WTC11 (cell line): ENCODE measurements around the gene CISD3.

Experiments
- AFF4 ChIP-seq: sonication (generic); formaldehyde crosslinking; IDR thresholded peaks from 2 replicates; pipeline ENCODE4 v1.8.1; 2023; ENCODE audit warnings: mild to moderate bottlenecking, missing genetic modification reagents, borderline replicate concordance
- CREB1 ChIP-seq: sonication (generic); formaldehyde crosslinking; IDR thresholded peaks from 2 replicates; pipeline ENCODE4 v1.8.0; 2023; ENCODE audit warnings: mild to moderate bottlenecking, missing genetic modification reagents
- CTCF ChIP-seq: fragments of 200-600 bp; IDR thresholded peaks from 2 replicates; pipeline ENCODE4 v1.8.0; 2022; ENCODE audit warnings: antibody characterized with exemption
- ETV6 ChIP-seq: sonication (generic); formaldehyde crosslinking; IDR thresholded peaks from 2 replicates; pipeline ENCODE4 v1.8.1; 2022; ENCODE audit warnings: mild to moderate bottlenecking, missing genetic modification reagents
- JAZF1 ChIP-seq: fragments of 250-450 bp; sonication (Bioruptor Pico); IDR thresholded peaks from 2 replicates; pipeline ENCODE4 v1.9.0; 2021; ENCODE audit warnings: moderate library complexity, mild to moderate bottlenecking, inconsistent platforms
- NFYB ChIP-seq: sonication (generic); formaldehyde crosslinking; conservative IDR thresholded peaks from 2 replicates; pipeline ENCODE4 v1.8.0; 2022; ENCODE audit warnings: low read depth, missing genetic modification reagents
- SP1 ChIP-seq: sonication (generic); formaldehyde crosslinking; conservative IDR thresholded peaks from 2 replicates; pipeline ENCODE4 v1.8.1; 2022; ENCODE audit warnings: missing genetic modification reagents
- ZNF317 ChIP-seq: sonication (generic); formaldehyde crosslinking; IDR thresholded peaks from 2 replicates; pipeline ENCODE4 v1.8.1; 2023; ENCODE audit warnings: low read depth, mild to moderate bottlenecking, moderate library complexity, missing genetic modification reagents, borderline replicate concordance
- ZNF512 ChIP-seq: sonication (generic); formaldehyde crosslinking; IDR thresholded peaks from 2 replicates; pipeline ENCODE4 v1.8.1; 2022; ENCODE audit warnings: missing genetic modification reagents, borderline replicate concordance
- ZSCAN18 ChIP-seq: fragments of 250-450 bp; sonication (Bioruptor Pico); IDR thresholded peaks from 2 replicates; pipeline ENCODE4 v2.1.2; 2022; ENCODE audit warnings: mild to moderate bottlenecking, moderate library complexity

GRCh38 chr17:38728290-38728831, 1.8 kb upstream of the CISD3 start:
- TF ChIP-seq ZSCAN18 (CRISPR knock-in tag) (no peak), ZNF512 (CRISPR knock-in tag) (no peak), JAZF1 (CRISPR knock-in tag) (no peak), ZNF317 (CRISPR knock-in tag) (no peak), AFF4 (CRISPR knock-in tag) (no peak), CTCF (no peak), ETV6 (CRISPR knock-in tag) (no peak), SP1 (no peak), CREB1 (CRISPR knock-in tag) (no peak), NFYB (no peak)
